Panc1 (cell line): Measurements from ENCODE around the gene CHMP5.

Experiments
- POLR2AphosphoS5 ChIP-seq: IDR thresholded peaks from 2 replicates; pipeline ENCODE4 v1.6.1; 2012; ENCODE audit warnings: mild to moderate bottlenecking, low read depth, low read length, moderate library complexity
- SIN3A ChIP-seq: IDR thresholded peaks from 2 replicates; pipeline ENCODE4 v1.6.1; 2012; ENCODE audit warnings: low read depth, mild to moderate bottlenecking, low read length, moderate library complexity, borderline replicate concordance; ENCODE audit not compliant: insufficient read depth
- TF ChIP-seq, protein P1 (sequence below), 2 experiments: IDR thresholded peaks; 2 replicates each; pipeline ENCODE4 v1.6.1; 2011 to 2012; ENCODE audit warnings: low read depth in 2 of 2, control low read depth in 1 of 2, low read length in 1 of 2, mild to moderate bottlenecking in 1 of 2, moderate library complexity in 1 of 2; ENCODE audit not compliant: insufficient read depth in 1 of 2
- TF ChIP-seq, protein P2 (sequence below): fragments of 450-650 bp; IDR thresholded peaks from 2 replicates; pipeline ENCODE4 v1.5.1; 2017; ENCODE audit warnings: mild to moderate bottlenecking

- TF ChIP-seq SIN3A: no peak
- TF ChIP-seq, protein P1, sequence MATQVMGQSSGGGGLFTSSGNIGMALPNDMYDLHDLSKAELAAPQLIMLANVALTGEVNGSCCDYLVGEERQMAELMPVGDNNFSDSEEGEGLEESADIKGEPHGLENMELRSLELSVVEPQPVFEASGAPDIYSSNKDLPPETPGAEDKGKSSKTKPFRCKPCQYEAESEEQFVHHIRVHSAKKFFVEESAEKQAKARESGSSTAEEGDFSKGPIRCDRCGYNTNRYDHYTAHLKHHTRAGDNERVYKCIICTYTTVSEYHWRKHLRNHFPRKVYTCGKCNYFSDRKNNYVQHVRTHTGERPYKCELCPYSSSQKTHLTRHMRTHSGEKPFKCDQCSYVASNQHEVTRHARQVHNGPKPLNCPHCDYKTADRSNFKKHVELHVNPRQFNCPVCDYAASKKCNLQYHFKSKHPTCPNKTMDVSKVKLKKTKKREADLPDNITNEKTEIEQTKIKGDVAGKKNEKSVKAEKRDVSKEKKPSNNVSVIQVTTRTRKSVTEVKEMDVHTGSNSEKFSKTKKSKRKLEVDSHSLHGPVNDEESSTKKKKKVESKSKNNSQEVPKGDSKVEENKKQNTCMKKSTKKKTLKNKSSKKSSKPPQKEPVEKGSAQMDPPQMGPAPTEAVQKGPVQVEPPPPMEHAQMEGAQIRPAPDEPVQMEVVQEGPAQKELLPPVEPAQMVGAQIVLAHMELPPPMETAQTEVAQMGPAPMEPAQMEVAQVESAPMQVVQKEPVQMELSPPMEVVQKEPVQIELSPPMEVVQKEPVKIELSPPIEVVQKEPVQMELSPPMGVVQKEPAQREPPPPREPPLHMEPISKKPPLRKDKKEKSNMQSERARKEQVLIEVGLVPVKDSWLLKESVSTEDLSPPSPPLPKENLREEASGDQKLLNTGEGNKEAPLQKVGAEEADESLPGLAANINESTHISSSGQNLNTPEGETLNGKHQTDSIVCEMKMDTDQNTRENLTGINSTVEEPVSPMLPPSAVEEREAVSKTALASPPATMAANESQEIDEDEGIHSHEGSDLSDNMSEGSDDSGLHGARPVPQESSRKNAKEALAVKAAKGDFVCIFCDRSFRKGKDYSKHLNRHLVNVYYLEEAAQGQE (IDR thresholded peaks at IDR 0.05; ENCODE audit: insufficient read depth in 1 of 2, low read depth in 2 of 2, low read length in 1 of 2): no peak
- TF ChIP-seq, protein P2, sequence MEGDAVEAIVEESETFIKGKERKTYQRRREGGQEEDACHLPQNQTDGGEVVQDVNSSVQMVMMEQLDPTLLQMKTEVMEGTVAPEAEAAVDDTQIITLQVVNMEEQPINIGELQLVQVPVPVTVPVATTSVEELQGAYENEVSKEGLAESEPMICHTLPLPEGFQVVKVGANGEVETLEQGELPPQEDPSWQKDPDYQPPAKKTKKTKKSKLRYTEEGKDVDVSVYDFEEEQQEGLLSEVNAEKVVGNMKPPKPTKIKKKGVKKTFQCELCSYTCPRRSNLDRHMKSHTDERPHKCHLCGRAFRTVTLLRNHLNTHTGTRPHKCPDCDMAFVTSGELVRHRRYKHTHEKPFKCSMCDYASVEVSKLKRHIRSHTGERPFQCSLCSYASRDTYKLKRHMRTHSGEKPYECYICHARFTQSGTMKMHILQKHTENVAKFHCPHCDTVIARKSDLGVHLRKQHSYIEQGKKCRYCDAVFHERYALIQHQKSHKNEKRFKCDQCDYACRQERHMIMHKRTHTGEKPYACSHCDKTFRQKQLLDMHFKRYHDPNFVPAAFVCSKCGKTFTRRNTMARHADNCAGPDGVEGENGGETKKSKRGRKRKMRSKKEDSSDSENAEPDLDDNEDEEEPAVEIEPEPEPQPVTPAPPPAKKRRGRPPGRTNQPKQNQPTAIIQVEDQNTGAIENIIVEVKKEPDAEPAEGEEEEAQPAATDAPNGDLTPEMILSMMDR: no peak
- TF ChIP-seq POLR2AphosphoS5: no peak
Observed at GRCh38 chr9:33288235-33288634, 23.4 kb downstream of the CHMP5 start.
